ENCODE results near the gene ZNF503.

The ZNF503 gene

DNA sequence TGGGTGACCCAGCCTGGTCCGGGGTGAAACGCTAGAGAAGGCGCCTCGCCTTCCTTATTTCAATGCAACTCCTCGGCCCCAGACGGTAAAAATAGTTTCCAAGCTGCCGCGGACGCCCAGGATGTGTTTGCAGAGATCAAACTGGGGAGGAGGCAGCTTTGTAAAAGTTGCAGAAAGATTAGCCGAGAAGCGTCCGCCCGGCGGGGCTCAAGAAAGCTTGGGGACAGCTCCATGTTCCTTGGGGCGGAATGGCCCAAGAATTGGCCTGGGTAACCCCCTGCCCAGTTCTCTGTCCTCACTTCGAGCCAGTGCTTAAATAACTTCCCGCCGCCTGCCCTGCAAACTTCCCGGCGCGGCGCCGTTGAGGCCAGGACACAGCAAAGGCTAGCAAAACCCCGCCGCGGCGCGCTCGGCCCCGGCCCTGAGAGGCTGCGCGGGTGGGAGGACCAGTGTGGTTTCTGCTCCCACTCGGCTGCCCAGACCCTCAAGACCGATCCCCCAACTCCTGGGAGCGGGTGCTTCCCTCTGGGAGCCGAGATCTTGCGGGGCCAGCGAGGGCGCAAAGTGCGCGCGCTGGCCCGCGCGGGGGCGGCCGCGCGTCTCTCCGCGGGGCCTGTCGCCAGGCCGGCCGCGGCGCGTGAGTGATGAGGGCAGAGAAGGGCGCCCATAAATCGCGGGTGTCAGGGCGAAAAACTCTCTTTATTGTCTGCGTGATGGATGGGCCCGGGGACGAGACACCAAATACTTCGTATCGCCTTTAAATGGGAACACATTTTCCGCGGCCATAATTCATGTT, 6.3 kb upstream of the ZNF503 start:
- H3K4me1 ChIP-seq (ENCODE audit: low read length), result no peaks in the 10 kb centered on the region
- H3K79me2 ChIP-seq (ENCODE audit: low read length), result no peaks in the 10 kb centered on the region
- H2AFZ ChIP-seq (ENCODE audit: low read depth, low read length), result no peak overlapping the region
- H3K9me3 ChIP-seq (ENCODE audit: insufficient read depth, low read length), result no peaks in the 10 kb centered on the region
- H3K4me3 ChIP-seq (ENCODE audit: low read length), result no peak overlapping the region
- H3K36me3 ChIP-seq (replicated peaks; ENCODE audit: low read depth, low read length), result no peaks in the 10 kb centered on the region
- H3K27me3 ChIP-seq (ENCODE audit: low read depth, low read length), result no peaks in the 10 kb centered on the region
- H4K20me1 ChIP-seq (ENCODE audit: insufficient read depth, low read length), result no peaks in the 10 kb centered on the region
- TF ChIP-seq EZH2phosphoT487 (IDR thresholded peaks at IDR 0.05; ENCODE audit: low read depth), result no peak
- TF ChIP-seq, protein P1, sequence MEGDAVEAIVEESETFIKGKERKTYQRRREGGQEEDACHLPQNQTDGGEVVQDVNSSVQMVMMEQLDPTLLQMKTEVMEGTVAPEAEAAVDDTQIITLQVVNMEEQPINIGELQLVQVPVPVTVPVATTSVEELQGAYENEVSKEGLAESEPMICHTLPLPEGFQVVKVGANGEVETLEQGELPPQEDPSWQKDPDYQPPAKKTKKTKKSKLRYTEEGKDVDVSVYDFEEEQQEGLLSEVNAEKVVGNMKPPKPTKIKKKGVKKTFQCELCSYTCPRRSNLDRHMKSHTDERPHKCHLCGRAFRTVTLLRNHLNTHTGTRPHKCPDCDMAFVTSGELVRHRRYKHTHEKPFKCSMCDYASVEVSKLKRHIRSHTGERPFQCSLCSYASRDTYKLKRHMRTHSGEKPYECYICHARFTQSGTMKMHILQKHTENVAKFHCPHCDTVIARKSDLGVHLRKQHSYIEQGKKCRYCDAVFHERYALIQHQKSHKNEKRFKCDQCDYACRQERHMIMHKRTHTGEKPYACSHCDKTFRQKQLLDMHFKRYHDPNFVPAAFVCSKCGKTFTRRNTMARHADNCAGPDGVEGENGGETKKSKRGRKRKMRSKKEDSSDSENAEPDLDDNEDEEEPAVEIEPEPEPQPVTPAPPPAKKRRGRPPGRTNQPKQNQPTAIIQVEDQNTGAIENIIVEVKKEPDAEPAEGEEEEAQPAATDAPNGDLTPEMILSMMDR (IDR thresholded peaks at IDR 0.05; ENCODE audit: low read depth, low read length), result no peak
- H3K27ac ChIP-seq (ENCODE audit: low read length), result no peak overlapping the region
- no peak overlapping the region for H3K4me2 ChIP-seq (ENCODE audit: low read length)
- no peak overlapping the region for H3K9ac ChIP-seq (ENCODE audit: low read length)

DNA sequence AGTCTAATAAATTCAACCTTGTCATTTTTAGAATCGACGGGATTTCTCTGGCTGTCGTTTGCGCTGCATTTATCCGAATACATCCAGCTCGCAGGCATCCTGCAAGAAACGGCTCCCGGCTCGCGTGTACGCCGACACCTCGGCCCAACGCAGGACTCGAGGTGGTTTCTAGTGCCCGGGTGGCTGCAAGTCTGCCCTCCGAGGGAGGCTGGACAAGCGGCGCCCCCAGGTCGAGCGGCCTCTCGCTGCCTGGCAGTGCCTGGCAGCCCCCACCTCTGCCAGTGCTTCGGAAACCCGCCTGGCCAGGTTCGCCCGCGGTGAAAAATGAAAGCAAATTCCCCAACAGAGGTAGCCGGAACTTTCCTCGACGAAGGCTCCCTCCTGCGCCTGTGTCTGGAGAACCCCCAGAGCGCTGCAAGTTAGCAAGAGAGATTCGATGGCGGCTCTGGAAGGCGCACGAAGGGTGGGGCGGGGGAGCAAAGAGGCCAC, 5.7 kb upstream of the ZNF503 start:
- no peaks in the 10 kb centered on the region for H3K4me1 ChIP-seq (ENCODE audit: low read length)

DNA sequence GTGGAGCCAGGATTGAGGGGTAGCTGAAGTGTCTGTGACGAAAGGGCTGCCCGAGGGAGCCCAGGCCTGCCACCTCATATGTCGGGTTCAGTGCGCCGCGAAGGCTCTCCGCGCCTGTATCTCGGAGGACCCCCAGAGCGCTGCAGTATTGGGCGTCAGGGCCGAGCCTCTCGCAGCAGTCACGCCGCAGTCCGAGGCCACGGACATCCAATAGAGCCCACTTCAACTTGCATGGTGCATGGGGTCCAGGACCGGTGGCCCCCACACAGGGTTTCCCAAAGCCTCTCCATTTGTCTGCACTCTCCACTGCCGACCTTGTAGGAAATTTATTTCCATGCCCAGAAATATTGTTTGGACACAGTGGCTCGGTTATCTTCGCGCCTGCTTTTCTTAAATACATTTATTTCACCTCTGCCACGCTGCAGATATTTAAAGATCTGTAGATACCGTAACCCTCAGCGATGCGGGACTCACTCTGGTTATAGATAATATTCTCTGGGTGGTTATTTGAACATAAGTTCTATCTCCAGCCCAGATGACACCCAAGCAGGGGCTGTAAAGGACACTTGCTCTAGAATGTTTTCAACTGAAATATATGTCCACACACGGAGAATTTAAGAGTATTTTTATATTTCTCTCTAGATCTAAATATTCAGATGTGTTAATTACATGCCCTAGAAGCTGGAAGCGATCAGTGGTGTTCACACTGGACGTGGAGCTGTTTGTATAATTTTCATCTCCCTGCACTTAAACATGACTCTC, 5.1 kb upstream of the ZNF503 start:
- no peak overlapping the region for H3K27ac ChIP-seq (ENCODE audit: low read length)
- no peak overlapping the region for H3K9ac ChIP-seq (ENCODE audit: low read length)
- no peaks in the 10 kb centered on the region for H3K4me1 ChIP-seq (ENCODE audit: low read length)
- H3K9me3 ChIP-seq (ENCODE audit: insufficient read depth, low read length), result no peaks in the 10 kb centered on the region
- H3K36me3 ChIP-seq (replicated peaks; ENCODE audit: low read depth, low read length), result no peaks in the 10 kb centered on the region
- H3K79me2 ChIP-seq (ENCODE audit: low read length), result no peaks in the 10 kb centered on the region
- H3K27me3 ChIP-seq (ENCODE audit: low read depth, low read length), result no peaks in the 10 kb centered on the region
- no peak overlapping the region for H2AFZ ChIP-seq (ENCODE audit: low read depth, low read length)
- no peak overlapping the region for H3K4me2 ChIP-seq (ENCODE audit: low read length)
- H4K20me1 ChIP-seq (ENCODE audit: insufficient read depth, low read length), result no peaks in the 10 kb centered on the region
- no peak overlapping the region for H3K4me3 ChIP-seq (ENCODE audit: low read length)
- TF ChIP-seq EZH2phosphoT487 (IDR thresholded peaks at IDR 0.05; ENCODE audit: low read depth), result no peak
- TF ChIP-seq, protein P1 (IDR thresholded peaks at IDR 0.05; ENCODE audit: low read depth, low read length), result no peak

More for the DNA sequence above, 5.7 kb upstream of the ZNF503 start:
- no peak for TF ChIP-seq EZH2phosphoT487 (IDR thresholded peaks at IDR 0.05; ENCODE audit: low read depth)
- TF ChIP-seq, protein P1 (IDR thresholded peaks at IDR 0.05; ENCODE audit: low read depth, low read length), result no peak
- Histone ChIP-seq H3K9ac (ENCODE audit: low read length) (no peak overlapping the region), H4K20me1 (ENCODE audit: insufficient read depth, low read length) (no peaks in the 10 kb centered on the region), H3K36me3 (replicated peaks; ENCODE audit: low read depth, low read length) (no peaks in the 10 kb centered on the region), H3K27me3 (ENCODE audit: low read depth, low read length) (no peaks in the 10 kb centered on the region), H3K27ac (ENCODE audit: low read length) (no peak overlapping the region), H3K9me3 (ENCODE audit: insufficient read depth, low read length) (no peaks in the 10 kb centered on the region), H3K4me2 (ENCODE audit: low read length) (no peak overlapping the region), H3K79me2 (ENCODE audit: low read length) (no peaks in the 10 kb centered on the region), H2AFZ (ENCODE audit: low read depth, low read length) (no peak overlapping the region), H3K4me3 (ENCODE audit: low read length) (no peak overlapping the region)

Measured in OCI-LY3 (cell line).